ENCODE data around the gene COTL1.
"Not testable (repeated sequence)": the region's sequence is repeated elsewhere in the genome, so short reads cannot be mapped to it uniquely, and the experiment has no call there.

COTL1 gene

DNA sequence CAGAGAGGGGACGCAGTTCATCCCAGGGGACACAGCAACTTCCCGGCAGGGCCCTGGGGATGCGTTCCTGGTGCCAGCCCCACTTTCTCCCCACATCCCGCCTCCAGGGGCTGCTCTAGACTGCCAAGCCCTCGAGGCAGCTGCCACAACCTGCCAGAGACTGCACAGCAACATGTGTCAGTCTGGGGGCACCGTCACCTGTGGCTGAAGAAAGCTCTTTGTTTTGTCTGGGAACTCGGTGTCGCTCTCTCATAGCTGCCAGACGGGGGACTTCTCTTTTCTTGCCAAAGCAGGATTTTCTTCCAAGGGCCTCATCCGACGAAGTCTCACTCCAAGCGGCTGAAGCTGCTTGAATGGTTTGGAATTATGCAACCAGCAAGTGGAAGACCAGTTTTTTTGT lies 43.7 kb downstream of the COTL1 start:
- in situ Hi-C loops (cut with HindIII; ENCODE audit: low sequenced_read_pairs): no loop called here

DNA sequence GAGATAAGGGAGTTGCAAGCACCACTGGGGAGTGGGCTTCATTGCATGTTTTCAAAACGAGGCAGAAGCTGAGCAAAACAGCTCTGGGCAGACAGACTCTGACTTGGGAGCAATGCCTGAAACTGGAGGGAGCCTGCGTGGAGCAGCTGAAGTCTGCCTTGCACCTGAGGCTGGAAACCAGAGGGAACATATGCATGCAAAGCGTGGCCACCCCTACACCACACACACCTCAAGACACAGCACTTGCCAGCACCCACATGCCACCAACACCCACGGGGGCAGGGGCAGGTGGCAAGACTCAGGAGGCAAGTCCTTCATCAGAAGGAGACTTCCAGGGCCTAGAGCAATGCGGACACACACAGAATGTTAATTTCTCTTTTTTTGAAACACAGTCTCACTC lies 45.8 kb downstream of the COTL1 start:
- in situ Hi-C loops (cut with HindIII; ENCODE audit: low sequenced_read_pairs): no loop called here

GRCh38 chr16:84571506-84571905 lies 46.4 kb downstream of the COTL1 start:
- in situ Hi-C loops (cut with HindIII; ENCODE audit: low sequenced_read_pairs): no loop called here

DNA sequence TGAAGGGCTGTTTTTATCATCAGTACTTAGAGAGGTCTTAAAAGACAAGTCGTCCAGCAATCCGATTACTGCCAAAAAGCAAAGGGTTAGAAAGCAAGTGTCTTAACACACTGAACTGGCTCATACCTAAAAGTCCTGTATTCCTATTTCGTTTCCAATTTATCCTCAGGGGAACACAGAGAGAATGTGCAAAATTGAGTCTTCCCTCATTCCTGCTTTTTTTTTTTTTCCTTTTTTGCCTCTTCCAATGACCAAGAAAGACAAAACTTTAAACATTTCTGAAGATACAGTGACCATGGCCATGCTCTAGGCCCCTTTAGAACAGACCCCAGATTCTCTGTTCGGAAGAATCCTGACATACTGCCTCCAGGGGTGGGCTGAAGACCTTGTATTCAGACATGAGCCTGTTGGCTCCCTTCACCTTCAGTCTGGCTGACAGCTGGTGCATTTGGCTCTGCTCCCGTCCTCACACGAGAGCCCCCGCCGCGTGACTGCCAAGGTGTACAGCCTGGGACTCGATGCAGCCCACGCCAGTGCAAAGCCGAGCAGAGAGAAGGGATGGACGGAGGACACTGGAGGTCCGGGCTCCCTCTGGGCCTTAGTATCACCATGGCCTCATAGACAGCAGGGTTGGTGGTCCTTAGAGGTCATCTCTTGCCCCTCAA lies 47.0 kb downstream of the COTL1 start:
- in situ Hi-C loops (cut with HindIII; ENCODE audit: low sequenced_read_pairs): no loop called here

- in situ Hi-C loops (cut with HindIII; ENCODE audit: low sequenced_read_pairs): no loop called here
Observed at GRCh38 chr16:84569382-84569987, 48.4 kb downstream of the COTL1 start.

GRCh38 chr16:84568066-84568465 lies 49.8 kb downstream of the COTL1 start:
- in situ Hi-C loops (cut with HindIII; ENCODE audit: low sequenced_read_pairs): no loop called here

DNA sequence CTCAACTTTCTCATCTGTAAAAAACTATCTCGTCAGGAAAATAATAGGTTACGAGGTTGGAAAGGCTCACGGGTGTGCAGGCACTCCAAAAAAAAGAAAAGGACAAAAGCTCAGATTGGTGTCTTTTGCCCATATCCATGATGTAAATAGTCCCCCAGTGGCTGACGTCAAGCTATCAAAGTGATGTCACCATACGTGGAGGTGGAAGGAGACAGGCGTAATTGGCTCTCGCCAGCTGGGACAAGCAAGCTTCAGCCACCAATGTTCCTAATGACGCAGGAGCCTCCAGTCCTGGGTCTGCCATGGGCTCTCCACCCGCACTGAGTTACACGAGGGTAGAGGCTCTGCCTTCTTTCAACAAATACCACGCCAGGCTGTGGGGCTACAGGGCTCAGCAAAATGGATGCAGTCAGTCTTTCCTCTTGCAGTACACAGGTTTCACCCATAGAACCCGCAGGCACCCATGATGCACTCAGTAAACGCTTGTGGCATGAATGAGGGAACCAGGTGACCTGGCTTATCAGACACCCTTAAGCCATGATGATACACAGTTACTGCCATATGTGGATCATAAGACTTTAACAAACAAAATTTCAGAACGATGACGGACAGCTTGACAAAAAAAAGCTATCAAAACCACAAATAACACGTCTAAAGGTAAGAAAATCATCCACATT lies 50.5 kb downstream of the COTL1 start:
- in situ Hi-C loops (cut with HindIII; ENCODE audit: low sequenced_read_pairs): no loop called here

DNA sequence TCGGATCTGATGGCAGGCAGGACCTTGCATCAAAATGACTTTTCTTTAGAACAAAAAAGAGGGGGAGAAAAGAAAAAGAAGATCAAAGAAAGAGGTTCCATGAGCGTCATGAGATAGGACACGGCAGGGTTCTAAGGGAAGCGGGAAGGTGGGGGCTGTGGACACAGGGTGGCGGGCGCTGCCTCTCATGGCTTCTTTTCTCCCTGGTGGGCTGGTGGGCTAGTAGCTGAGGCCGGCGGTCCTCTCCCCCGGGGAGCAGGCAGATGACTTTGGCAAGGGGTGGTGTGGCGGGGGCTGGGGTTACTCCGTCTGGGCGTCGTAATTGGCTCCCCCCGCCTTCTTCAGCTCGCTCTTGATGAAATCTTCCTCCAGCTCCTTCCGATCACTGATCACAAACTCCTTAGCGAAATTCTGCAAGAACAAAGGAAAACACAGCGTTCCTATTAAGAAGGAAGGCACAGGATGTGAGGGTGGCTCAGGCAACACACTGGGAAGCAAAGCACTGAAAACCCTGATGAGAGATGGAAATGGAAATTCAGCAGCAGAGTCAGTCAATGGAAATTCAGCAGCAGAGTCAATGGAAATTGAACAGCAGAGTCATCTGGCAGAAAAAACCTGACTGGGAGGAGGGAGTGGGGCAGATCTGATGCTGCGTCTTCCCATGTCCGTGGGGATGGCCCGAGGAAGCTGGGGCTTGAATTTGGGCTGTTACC lies 51.2 kb downstream of the COTL1 start:
- in situ Hi-C loops (cut with HindIII; ENCODE audit: low sequenced_read_pairs): no loop called here

GRCh38 chr16:84565669-84566495 lies 52.0 kb downstream of the COTL1 start:
- in situ Hi-C loops (cut with HindIII; ENCODE audit: low sequenced_read_pairs): no loop called here

GRCh38 chr16:84563786-84564420 lies 54.0 kb downstream of the COTL1 start:
- in situ Hi-C loops (cut with HindIII; ENCODE audit: low sequenced_read_pairs): no loop called here

- in situ Hi-C loops (cut with HindIII; ENCODE audit: low sequenced_read_pairs): no loop called here
Observed at GRCh38 chr16:84563064-84563715, 54.7 kb downstream of the COTL1 start.

GRCh38 chr16:84562174-84562815 lies 55.6 kb downstream of the COTL1 start:
- in situ Hi-C loops (cut with HindIII; ENCODE audit: low sequenced_read_pairs): no loop called here

DNA sequence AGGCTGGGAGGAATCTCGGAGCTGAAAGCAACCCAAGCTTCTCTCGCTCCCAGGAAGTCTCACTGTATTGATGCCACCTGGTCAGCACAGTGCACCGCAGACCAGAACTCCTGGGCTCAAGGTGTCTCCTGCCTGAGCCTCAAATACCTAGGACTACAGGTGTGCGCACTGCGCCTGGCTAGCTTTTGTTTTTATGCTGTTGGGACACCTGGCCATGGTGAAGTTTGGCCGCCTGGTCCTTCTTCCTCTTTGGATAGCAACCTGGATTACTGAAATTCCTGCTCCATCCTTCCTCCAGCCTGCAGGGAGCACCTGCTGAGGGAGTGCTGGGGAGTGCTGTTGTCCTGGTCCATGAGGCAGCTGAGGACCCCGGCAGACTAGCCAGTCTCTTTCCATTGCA lies 56.6 kb downstream of the COTL1 start:
- in situ Hi-C loops (cut with HindIII; ENCODE audit: low sequenced_read_pairs): no loop called here

- in situ Hi-C loops (cut with HindIII; ENCODE audit: low sequenced_read_pairs): no loop called here
Observed at GRCh38 chr16:84560269-84560668, 57.6 kb downstream of the COTL1 start.

GRCh38 chr16:84559311-84559932 lies 58.5 kb downstream of the COTL1 start:
- in situ Hi-C loops (cut with HindIII; ENCODE audit: low sequenced_read_pairs): no loop called here

DNA sequence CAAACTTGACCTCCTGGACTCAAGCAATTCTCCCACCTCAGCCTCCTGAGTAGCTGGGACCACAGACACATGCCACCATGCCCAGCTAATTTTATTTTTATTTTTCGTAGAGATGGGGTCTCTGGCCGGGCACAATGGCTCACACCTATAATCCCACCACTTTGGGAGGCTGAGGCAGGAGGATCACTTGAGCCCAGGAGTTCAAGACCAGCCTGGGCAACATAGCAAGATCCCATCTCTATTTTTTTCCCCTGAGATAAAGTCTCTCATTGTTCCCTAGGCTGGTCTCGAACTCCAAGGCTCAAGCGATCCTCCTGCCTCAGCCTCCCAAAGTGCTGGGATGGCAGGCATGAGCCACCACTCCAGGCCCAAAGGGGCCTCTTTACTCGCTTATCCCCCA lies 59.0 kb downstream of the COTL1 start:
- in situ Hi-C loops (cut with HindIII; ENCODE audit: low sequenced_read_pairs): not testable (repeated sequence)

- in situ Hi-C loops (cut with HindIII; ENCODE audit: low sequenced_read_pairs): no loop called here
Observed at GRCh38 chr16:84557504-84557903, 60.4 kb downstream of the COTL1 start.

DNA sequence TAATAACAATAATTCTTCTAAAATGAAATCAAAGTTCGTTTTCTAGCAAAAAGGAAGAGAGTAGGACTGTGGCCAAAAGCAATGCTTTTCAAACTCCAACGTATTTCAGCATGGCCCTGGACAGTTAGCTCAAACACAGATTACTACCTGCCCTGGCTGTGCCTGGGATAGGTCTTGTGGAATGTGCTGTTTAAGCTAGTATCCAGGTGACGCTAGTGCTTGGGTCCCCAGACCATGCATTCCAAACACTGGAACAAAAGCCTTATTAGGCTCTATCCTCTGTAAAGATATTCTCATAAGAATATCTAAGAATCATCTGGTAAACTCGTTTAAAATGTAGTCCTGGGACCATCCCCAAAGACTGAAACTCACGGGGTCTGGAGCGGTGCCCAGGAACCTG lies 60.8 kb downstream of the COTL1 start:
- in situ Hi-C loops (cut with HindIII; ENCODE audit: low sequenced_read_pairs): no loop called here
